ENCODE measurements around the gene TSHZ1. TPM values are rescaled to one million over a fixed set of nuclear protein-coding genes. Genes with fewer than 3 reads are reported as not detected.

Gene TSHZ1
- polyA plus RNA-seq, 1 donor from 2014 or later, result 1.1 TPM

DNA sequence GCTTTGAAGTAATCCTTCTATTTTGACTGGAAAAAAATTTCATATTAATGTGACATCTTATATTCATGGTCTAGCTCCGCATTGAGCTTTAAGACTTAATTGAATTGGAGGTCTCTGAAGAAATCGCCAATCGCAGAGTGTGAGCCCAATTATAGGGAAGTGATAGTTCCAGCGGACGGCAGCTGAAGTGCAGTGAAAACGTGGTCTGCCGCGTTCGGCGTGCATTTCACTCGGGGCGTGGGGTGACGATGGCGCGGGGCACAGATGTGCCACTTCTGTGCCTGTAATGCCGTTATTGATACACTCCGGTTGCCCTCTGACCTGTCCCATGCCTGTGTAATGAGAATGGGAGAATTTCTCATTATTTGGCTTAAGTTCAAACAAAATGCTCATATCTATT is 106.7 kb downstream of the TSHZ1 start:
- no peaks in the 10 kb centered on the region for H3F3A ChIP-seq (ENCODE audit: insufficient read depth, low read length, poor library complexity, severe bottlenecking)
- no peak overlapping the region for H3K9ac ChIP-seq (ENCODE audit: low read length)
- no peaks in the 10 kb centered on the region for H4K20me1 ChIP-seq (ENCODE audit: insufficient read depth)
- no peak overlapping the region for H3K27ac ChIP-seq (ENCODE audit: low read length)
- no peaks in the 10 kb centered on the region for H3K79me2 ChIP-seq (replicated peaks; ENCODE audit: insufficient read depth, low read length)
- no peaks in the 10 kb centered on the region for H3K36me3 ChIP-seq (ENCODE audit: insufficient read depth, low read length)
- TF ChIP-seq EZH2 (IDR thresholded peaks at IDR 0.05; ENCODE audit: borderline replicate concordance, insufficient read depth, low read length, poor library complexity, severe bottlenecking), result no peak
- TF ChIP-seq TAF1 (IDR thresholded peaks at IDR 0.05; ENCODE audit: low read depth), result no peak
- TF ChIP-seq SMC3 (conservative IDR thresholded peaks at IDR 0.05; ENCODE audit: poor library complexity), result no peak
- no peak for TF ChIP-seq POLR2AphosphoS5 (IDR thresholded peaks at IDR 0.05)
- TF ChIP-seq EP300 (conservative IDR thresholded peaks at IDR 0.05; ENCODE audit: poor library complexity, severe bottlenecking), result no peak
- TF ChIP-seq, protein P1, sequence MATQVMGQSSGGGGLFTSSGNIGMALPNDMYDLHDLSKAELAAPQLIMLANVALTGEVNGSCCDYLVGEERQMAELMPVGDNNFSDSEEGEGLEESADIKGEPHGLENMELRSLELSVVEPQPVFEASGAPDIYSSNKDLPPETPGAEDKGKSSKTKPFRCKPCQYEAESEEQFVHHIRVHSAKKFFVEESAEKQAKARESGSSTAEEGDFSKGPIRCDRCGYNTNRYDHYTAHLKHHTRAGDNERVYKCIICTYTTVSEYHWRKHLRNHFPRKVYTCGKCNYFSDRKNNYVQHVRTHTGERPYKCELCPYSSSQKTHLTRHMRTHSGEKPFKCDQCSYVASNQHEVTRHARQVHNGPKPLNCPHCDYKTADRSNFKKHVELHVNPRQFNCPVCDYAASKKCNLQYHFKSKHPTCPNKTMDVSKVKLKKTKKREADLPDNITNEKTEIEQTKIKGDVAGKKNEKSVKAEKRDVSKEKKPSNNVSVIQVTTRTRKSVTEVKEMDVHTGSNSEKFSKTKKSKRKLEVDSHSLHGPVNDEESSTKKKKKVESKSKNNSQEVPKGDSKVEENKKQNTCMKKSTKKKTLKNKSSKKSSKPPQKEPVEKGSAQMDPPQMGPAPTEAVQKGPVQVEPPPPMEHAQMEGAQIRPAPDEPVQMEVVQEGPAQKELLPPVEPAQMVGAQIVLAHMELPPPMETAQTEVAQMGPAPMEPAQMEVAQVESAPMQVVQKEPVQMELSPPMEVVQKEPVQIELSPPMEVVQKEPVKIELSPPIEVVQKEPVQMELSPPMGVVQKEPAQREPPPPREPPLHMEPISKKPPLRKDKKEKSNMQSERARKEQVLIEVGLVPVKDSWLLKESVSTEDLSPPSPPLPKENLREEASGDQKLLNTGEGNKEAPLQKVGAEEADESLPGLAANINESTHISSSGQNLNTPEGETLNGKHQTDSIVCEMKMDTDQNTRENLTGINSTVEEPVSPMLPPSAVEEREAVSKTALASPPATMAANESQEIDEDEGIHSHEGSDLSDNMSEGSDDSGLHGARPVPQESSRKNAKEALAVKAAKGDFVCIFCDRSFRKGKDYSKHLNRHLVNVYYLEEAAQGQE (IDR thresholded peaks at IDR 0.05; ENCODE audit: borderline replicate concordance), result no peak
- TF ChIP-seq, protein P2, sequence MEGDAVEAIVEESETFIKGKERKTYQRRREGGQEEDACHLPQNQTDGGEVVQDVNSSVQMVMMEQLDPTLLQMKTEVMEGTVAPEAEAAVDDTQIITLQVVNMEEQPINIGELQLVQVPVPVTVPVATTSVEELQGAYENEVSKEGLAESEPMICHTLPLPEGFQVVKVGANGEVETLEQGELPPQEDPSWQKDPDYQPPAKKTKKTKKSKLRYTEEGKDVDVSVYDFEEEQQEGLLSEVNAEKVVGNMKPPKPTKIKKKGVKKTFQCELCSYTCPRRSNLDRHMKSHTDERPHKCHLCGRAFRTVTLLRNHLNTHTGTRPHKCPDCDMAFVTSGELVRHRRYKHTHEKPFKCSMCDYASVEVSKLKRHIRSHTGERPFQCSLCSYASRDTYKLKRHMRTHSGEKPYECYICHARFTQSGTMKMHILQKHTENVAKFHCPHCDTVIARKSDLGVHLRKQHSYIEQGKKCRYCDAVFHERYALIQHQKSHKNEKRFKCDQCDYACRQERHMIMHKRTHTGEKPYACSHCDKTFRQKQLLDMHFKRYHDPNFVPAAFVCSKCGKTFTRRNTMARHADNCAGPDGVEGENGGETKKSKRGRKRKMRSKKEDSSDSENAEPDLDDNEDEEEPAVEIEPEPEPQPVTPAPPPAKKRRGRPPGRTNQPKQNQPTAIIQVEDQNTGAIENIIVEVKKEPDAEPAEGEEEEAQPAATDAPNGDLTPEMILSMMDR (IDR thresholded peaks at IDR 0.05; ENCODE audit: poor library complexity, severe bottlenecking), result no peak
- no peak for TF ChIP-seq MXI1 (conservative IDR thresholded peaks at IDR 0.05; ENCODE audit: poor library complexity, severe bottlenecking)
- no peak for TF ChIP-seq RAD21 (conservative IDR thresholded peaks at IDR 0.05)
- H3K27me3 ChIP-seq (ENCODE audit: insufficient read depth, low read depth, low read length), result no peaks in the 10 kb centered on the region
- H3K4me3 ChIP-seq (ENCODE audit: low read length), result no peak overlapping the region
- H3K4me2 ChIP-seq (ENCODE audit: low read length), result no peak overlapping the region
- H2AFZ ChIP-seq (ENCODE audit: low read depth, low read length), result no peak overlapping the region
- H3K9me3 ChIP-seq (ENCODE audit: low read length), result no peaks in the 10 kb centered on the region
- no peaks in the 10 kb centered on the region for H3K9me2 ChIP-seq (ENCODE audit: insufficient read depth, low read length)

DNA sequence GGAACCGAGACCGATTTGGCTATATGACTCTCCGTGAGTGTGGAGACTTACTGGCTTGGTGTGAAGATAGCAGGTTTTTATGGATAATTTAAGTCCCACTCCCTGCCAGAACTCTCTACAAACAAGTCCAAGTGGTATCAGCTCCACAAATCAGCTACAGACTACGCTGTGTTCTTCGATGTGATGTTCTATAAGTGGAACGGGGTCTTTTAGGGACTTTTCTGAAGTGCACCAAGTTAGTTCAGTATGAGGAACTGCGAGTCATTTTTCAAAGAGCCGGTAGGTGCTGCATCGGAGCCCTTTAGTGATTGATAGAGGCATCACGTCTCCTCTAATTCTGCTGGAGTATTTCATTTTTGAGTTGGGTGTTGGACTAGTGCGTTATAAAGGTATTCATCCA is 107.1 kb downstream of the TSHZ1 start:
- H3K9me2 ChIP-seq (ENCODE audit: insufficient read depth, low read length), result no peaks in the 10 kb centered on the region
- H3K36me3 ChIP-seq (ENCODE audit: insufficient read depth, low read length), result no peaks in the 10 kb centered on the region
- H3F3A ChIP-seq (ENCODE audit: insufficient read depth, low read length, poor library complexity, severe bottlenecking), result no peaks in the 10 kb centered on the region
- no peaks in the 10 kb centered on the region for H3K27me3 ChIP-seq (ENCODE audit: insufficient read depth, low read depth, low read length)
- H3K4me2 ChIP-seq (ENCODE audit: low read length), result no peak overlapping the region
- H3K27ac ChIP-seq (ENCODE audit: low read length), result no peak overlapping the region
- H3K9me3 ChIP-seq (ENCODE audit: low read length), result no peaks in the 10 kb centered on the region
- H2AFZ ChIP-seq (ENCODE audit: low read depth, low read length), result no peak overlapping the region
- no peak for TF ChIP-seq SMC3 (conservative IDR thresholded peaks at IDR 0.05; ENCODE audit: poor library complexity)
- TF ChIP-seq MXI1 (conservative IDR thresholded peaks at IDR 0.05; ENCODE audit: poor library complexity, severe bottlenecking), result no peak
- no peak for TF ChIP-seq POLR2AphosphoS5 (IDR thresholded peaks at IDR 0.05)
- TF ChIP-seq EZH2 (IDR thresholded peaks at IDR 0.05; ENCODE audit: borderline replicate concordance, insufficient read depth, low read length, poor library complexity, severe bottlenecking), result no peak
- TF ChIP-seq RAD21 (conservative IDR thresholded peaks at IDR 0.05), result no peak
- no peak for TF ChIP-seq TAF1 (IDR thresholded peaks at IDR 0.05; ENCODE audit: low read depth)
- no peak for TF ChIP-seq EP300 (conservative IDR thresholded peaks at IDR 0.05; ENCODE audit: poor library complexity, severe bottlenecking)
- TF ChIP-seq, protein P2 (IDR thresholded peaks at IDR 0.05; ENCODE audit: poor library complexity, severe bottlenecking), result no peak
- TF ChIP-seq, protein P1 (IDR thresholded peaks at IDR 0.05; ENCODE audit: borderline replicate concordance), result no peak
- no peak overlapping the region for H3K9ac ChIP-seq (ENCODE audit: low read length)
- no peaks in the 10 kb centered on the region for H3K79me2 ChIP-seq (replicated peaks; ENCODE audit: insufficient read depth, low read length)
- no peaks in the 10 kb centered on the region for H4K20me1 ChIP-seq (ENCODE audit: insufficient read depth)
- H3K4me3 ChIP-seq (ENCODE audit: low read length), result no peak overlapping the region

Measured in neural cell (in vitro differentiated cells).